Retinal pigment epithelial cell (primary cell): ENCODE data around the gene SACM1L.

ENCODE experiments used
- DNase-seq: peaks from one replicate; pipeline ENCODE4 v3.0.0-alpha.2; 2010; ENCODE audit warnings: low read depth
- H3K4me3 ChIP-seq: 2 replicates; pipeline ENCODE4 v1.5.1; 2011; ENCODE audit warnings: mild to moderate bottlenecking, low read length, control low read depth, moderate library complexity
- CTCF ChIP-seq: conservative IDR thresholded peaks from 2 replicates; pipeline ENCODE4 v1.5.1; 2011; ENCODE audit warnings: low read depth, low read length, control low read depth, inconsistent platforms

Gene SACM1L

GRCh38 chr3:45666757-45667431 is 22.3 kb upstream of the SACM1L start:
- H3K4me3 ChIP-seq = no peak overlapping the region
- TF ChIP-seq CTCF = no peak
- no peak for DNase-seq

GRCh38 chr3:45667569-45667934 is 21.6 kb upstream of the SACM1L start:
- H3K4me3 ChIP-seq = no peak overlapping the region
- TF ChIP-seq CTCF = no peak
- DNase-seq = no peak

GRCh38 chr3:45670436-45670835 is 18.8 kb upstream of the SACM1L start:
- TF ChIP-seq CTCF = no peak
- no peak for DNase-seq
- H3K4me3 ChIP-seq = no peak overlapping the region

- DNase-seq = no peak
- H3K4me3 ChIP-seq = no peak overlapping the region
- no peak for TF ChIP-seq CTCF
Measured at GRCh38 chr3:45670991-45671390, 18.2 kb upstream of the SACM1L start.

GRCh38 chr3:45673273-45673672 is 15.9 kb upstream of the SACM1L start:
- no peak for DNase-seq
- no peak for TF ChIP-seq CTCF
- H3K4me3 ChIP-seq = no peak overlapping the region

GRCh38 chr3:45676325-45677032 is 12.7 kb upstream of the SACM1L start:
- no peak for TF ChIP-seq CTCF
- DNase-seq = no peak
- no peak overlapping the region for H3K4me3 ChIP-seq

- H3K4me3 ChIP-seq = no peak overlapping the region
- TF ChIP-seq CTCF = no peak
- DNase-seq = no peak
Measured at GRCh38 chr3:45677033-45677446, 12.2 kb upstream of the SACM1L start.
